ENCODE measurements around the gene SLC3A2. TPM values are rescaled to one million over a fixed set of nuclear protein-coding genes. Genes with fewer than 3 reads are reported as not detected.

SLC3A2 gene
- total RNA-seq, 1 experiment from 2014 or later: 290 TPM

DNA sequence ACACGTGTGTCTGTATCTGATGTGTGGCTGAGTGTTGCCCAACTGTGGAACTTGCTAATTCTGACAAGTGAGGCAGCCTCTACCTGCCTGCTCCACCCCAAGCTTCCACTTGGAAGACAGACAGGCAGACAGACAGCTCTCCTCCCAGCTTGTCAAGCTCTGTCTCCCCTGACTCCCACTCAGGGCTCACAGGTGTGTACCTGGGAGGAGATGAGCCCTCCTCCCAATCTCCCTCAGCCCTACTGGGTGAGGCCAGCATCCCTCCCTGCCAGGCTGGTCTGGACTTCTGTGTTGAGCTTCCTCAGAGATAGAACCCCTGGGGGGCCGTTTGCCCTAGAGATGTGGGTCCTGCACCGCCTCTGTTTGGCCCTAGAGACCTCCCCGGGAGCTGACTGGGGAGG is 41.5 kb downstream of the SLC3A2 start:
- no peak overlapping the region for H2BK15ac ChIP-seq (ENCODE audit: low read depth, low read length)
- no peak for DNase-seq
- no peak overlapping the region for H3K18ac ChIP-seq (ENCODE audit: insufficient read length, low read depth, low read length)
- peaks cover 16% of the 10 kb centered on the region for H3K23me2 ChIP-seq (ENCODE audit: insufficient read length, low read depth, low read length, poor library complexity, severe bottlenecking)
- H3K27ac ChIP-seq (ENCODE audit: insufficient read length, low read depth, low read length): no peak overlapping the region
- no peak overlapping the region for H2BK20ac ChIP-seq (ENCODE audit: low read depth, low read length, poor library complexity, severe bottlenecking)
- H2BK120ac ChIP-seq (ENCODE audit: low read depth, low read length, poor library complexity, severe bottlenecking): no peak overlapping the region
- H3K79me2 ChIP-seq (ENCODE audit: insufficient read depth, low read length): no peaks in the 10 kb centered on the region
- H3K36me3 Mint-ChIP-seq (ENCODE audit: insufficient read depth in 1 of 3, low read depth in 3 of 3): no peaks in the 10 kb centered on the region; a peak in 1 of 7 replicates
- H3K4me2 ChIP-seq (ENCODE audit: insufficient read depth, insufficient read length, low read length): no peak overlapping the region
- no peak overlapping the region for H3K27ac Mint-ChIP-seq
- peaks cover 11% of the 10 kb centered on the region; the same call in 1 of the 2 replicates for H3K27me3 ChIP-seq (ENCODE audit: insufficient read depth, low read length)
- no peaks in the 10 kb centered on the region for H4K20me1 ChIP-seq (ENCODE audit: control insufficient read depth, insufficient read depth, insufficient read length)
- no peak overlapping the region for H2AK5ac ChIP-seq (ENCODE audit: insufficient read length, low read length)
- WGBS (ENCODE audit: extremely low coverage, insufficient read length, low lambda C conversion rate): no CpG with 5 or more reads among the region's 4 CpGs
- no peak overlapping the region; a peak in 1 of 5 replicates for H3K4me3 Mint-ChIP-seq
- no peak overlapping the region for H2AFZ ChIP-seq (ENCODE audit: low read length)
- peaks cover 73% of the 10 kb centered on the region for H3K27me3 Mint-ChIP-seq (ENCODE audit: low read depth)
- no peaks in the 10 kb centered on the region for H3K9me3 ChIP-seq (ENCODE audit: control insufficient read depth, low read depth, low read length)
- H3T11ph ChIP-seq (ENCODE audit: low read length): no peak overlapping the region
- no peaks in the 10 kb centered on the region for H3K4me1 ChIP-seq (ENCODE audit: insufficient read depth, low read length)
- H3K14ac ChIP-seq (ENCODE audit: insufficient read depth, low read length): no peak overlapping the region
- H3K79me1 ChIP-seq (ENCODE audit: insufficient read depth, low read depth, low read length, poor library complexity, severe bottlenecking): no peaks in the 10 kb centered on the region
- no peak overlapping the region for H3K4ac ChIP-seq (ENCODE audit: low read depth, low read length)
- H4K91ac ChIP-seq (ENCODE audit: insufficient read length, low read depth, low read length): no peak overlapping the region
- H3K9me3 Mint-ChIP-seq: no peaks in the 10 kb centered on the region; a peak in 1 of 5 replicates
- H4K8ac ChIP-seq (replicated peaks; ENCODE audit: insufficient read length, low read depth, low read length): no peak overlapping the region
- no peak overlapping the region for H2BK5ac ChIP-seq (ENCODE audit: insufficient read length, low read length)
- H3K23ac ChIP-seq (ENCODE audit: insufficient read length, low read depth, low read length): no peak overlapping the region
- H4K5ac ChIP-seq (ENCODE audit: insufficient read length, low read depth, low read length): no peak overlapping the region
- H3K4me1 Mint-ChIP-seq: peaks cover 33 to 58% of the 10 kb centered on the region in 2 experiments
- H3K56ac ChIP-seq (ENCODE audit: insufficient read length, low read depth, low read length): no peak overlapping the region
- TF ChIP-seq, protein P1, sequence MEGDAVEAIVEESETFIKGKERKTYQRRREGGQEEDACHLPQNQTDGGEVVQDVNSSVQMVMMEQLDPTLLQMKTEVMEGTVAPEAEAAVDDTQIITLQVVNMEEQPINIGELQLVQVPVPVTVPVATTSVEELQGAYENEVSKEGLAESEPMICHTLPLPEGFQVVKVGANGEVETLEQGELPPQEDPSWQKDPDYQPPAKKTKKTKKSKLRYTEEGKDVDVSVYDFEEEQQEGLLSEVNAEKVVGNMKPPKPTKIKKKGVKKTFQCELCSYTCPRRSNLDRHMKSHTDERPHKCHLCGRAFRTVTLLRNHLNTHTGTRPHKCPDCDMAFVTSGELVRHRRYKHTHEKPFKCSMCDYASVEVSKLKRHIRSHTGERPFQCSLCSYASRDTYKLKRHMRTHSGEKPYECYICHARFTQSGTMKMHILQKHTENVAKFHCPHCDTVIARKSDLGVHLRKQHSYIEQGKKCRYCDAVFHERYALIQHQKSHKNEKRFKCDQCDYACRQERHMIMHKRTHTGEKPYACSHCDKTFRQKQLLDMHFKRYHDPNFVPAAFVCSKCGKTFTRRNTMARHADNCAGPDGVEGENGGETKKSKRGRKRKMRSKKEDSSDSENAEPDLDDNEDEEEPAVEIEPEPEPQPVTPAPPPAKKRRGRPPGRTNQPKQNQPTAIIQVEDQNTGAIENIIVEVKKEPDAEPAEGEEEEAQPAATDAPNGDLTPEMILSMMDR (conservative IDR thresholded peaks at IDR 0.05): no peak
- H2BK12ac ChIP-seq (ENCODE audit: insufficient read length, low read depth, low read length): no peak overlapping the region
- H3K9ac ChIP-seq (ENCODE audit: extremely low read depth, insufficient read length, low read length): no peak overlapping the region

Data from H9 (cell line).